OCI-LY3 (cell line): ENCODE data around the gene MUTYH.

Experiments used
- CTCF ChIP-seq: fragments of 200-600, 300-600 bp; sonication (generic); IDR thresholded peaks from 2 replicates; pipeline ENCODE4 v1.5.1; 2014; ENCODE audit warnings: antibody characterized with exemption, low read length, low read depth
- EZH2phosphoT487 ChIP-seq: fragments of 200-600 bp; shearing (Covaris generic); IDR thresholded peaks from 2 replicates; pipeline ENCODE4 v1.6.1; 2018; ENCODE audit warnings: antibody characterized with exemption, mixed run types, low read depth

- TF ChIP-seq CTCF (no peak), EZH2phosphoT487 (no peak)
Observed at GRCh38 chr1:45348966-45349677, 8.9 kb upstream of the MUTYH start.
